OCI-LY3 (cell line): ENCODE results near the gene ABCD4.

Experiments used
- CTCF ChIP-seq: fragments of 200-600, 300-600 bp; sonication (generic); IDR thresholded peaks from 2 replicates; pipeline ENCODE4 v1.5.1; 2014; ENCODE audit warnings: antibody characterized with exemption, low read length, low read depth
- EZH2phosphoT487 ChIP-seq: fragments of 200-600 bp; shearing (Covaris generic); IDR thresholded peaks from 2 replicates; pipeline ENCODE4 v1.6.1; 2018; ENCODE audit warnings: antibody characterized with exemption, mixed run types, low read depth

DNA sequence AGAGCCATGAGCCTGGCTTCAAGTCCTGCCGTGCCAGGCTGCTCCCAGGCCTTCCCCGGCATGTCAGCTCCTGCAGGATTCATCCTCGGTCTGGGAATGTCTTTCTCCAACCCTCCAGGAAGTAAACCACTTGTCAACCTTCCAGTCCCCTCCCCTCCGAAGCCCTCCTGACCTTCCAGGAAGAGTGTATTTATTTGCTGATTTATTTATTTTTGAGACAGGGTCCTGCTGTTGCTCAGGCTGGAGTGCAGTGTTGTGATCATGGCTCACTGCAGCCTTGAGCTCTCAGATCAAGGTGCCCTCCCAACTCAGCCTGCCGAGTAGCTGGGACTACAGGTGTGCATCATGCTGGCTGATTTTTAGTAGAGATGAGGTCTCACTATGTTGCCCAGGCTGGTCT lies 38.8 kb downstream of the ABCD4 start:
- no peak for TF ChIP-seq CTCF
- no peak for TF ChIP-seq EZH2phosphoT487
